Mucosa of descending colon (tissue), 3 donors: Measurements from ENCODE around the gene CIB1. TPM values are rescaled to one million over a fixed set of nuclear protein-coding genes. Genes with fewer than 3 reads are reported as not detected.

Experiments
- ATAC-seq: fragments of 200-7000 bp; cut with Tn5 transposase; one replicate; pipeline ENCODE4 v1.9.1; 2020; ENCODE audit warnings: mild to moderate bottlenecking, moderate library complexity
- DNase-seq, 3 donors: peaks; one replicate each; pipeline ENCODE4 v3.0.0-alpha.2; 2020
- H3K36me3 ChIP-seq: fragments of 200-600 bp; one replicate; pipeline ENCODE4 v1.8.0; 2021; ENCODE audit warnings: low read depth, mild to moderate bottlenecking
- H3K4me1 ChIP-seq: fragments of 200-600 bp; one replicate; pipeline ENCODE4 v1.8.0; 2021; ENCODE audit warnings: low read depth, mild to moderate bottlenecking
- H3K4me3 ChIP-seq: fragments of 200-600 bp; one replicate; pipeline ENCODE4 v1.8.0; 2021; ENCODE audit warnings: mild to moderate bottlenecking
- H3K9me3 ChIP-seq: fragments of 200-600 bp; one replicate; pipeline ENCODE4 v1.8.0; 2021; ENCODE audit warnings: mild to moderate bottlenecking
- CTCF ChIP-seq: fragments of 200-600 bp; IDR thresholded peaks from one replicate; pipeline ENCODE4 v1.8.0; 2022; ENCODE audit warnings: antibody characterized with exemption, mild to moderate bottlenecking
- intact Hi-C, 2 donors: fragments of 100-400 bp; cut with DNase I in 1 of 2; cut with micrococcal nuclease in 1 of 2; formaldehyde crosslinking; loops; one replicate each; pipeline versions ENCODE4 v1.11.0 to v1.11.1; 2022; cut with DNase I, micrococcal nuclease
- total RNA-seq, 3 donors: library from RNA; stranded (reverse); fragmentation: NEBNext Ultra II Directional in 2 of 3; extraction: Animal tissue kit (Norgen Biotek cat#: 25700) in 2 of 3; gene quantifications; one replicate each; pipeline versions ENCODE4 v1.2.1 to v1.2.4, GENCODE V29; 2021 to 2023
- donor health status: DM: no; HTN: no; CAD: no; lungs with moderate emphysema.
- donor health status: DM: no; HTN: no; CAD: no.
- donor health status: DM: no; HTN: yes; CAD: no.

Gene CIB1
- total RNA-seq, 3 donors from 2014 or later, result 126 to 273 (median 209) TPM

DNA sequence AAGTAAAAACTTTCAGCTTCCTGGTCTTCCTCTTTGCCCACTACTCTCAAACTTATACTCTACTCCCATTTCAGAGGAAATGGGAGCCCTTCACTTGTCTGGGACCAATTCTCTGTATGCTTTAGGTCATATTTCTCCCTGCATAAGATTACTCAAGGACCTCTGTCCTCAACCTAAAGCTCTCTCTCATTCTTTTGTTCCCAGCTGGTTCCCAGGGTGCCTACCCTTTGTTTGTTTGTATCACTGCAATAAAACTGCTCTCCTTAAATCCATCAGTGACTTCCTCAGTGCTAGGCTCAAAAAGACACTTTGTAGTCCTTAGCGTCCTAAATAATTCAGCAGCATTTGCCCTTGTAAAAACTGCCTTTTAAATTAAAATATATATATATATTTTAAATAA lies 34.7 kb upstream of the CIB1 start:
- Histone ChIP-seq H3K36me3 (peaks cover 4% of the 10 kb centered on the region), H3K4me3 (no peak overlapping the region)
- ATAC-seq, result peak; percentile 29

GRCh38 chr15:90266485-90266884 lies 32.7 kb upstream of the CIB1 start:
- ATAC-seq (no peak), DNase-seq (peak in 2 of 3 donors; percentile 40 to 53)
- intact Hi-C loops, result no loop called here
- Histone ChIP-seq H3K36me3 (peaks cover 3% of the 10 kb centered on the region), H3K4me3 (peak overlapping the region; percentile 80), H3K4me1 (peaks cover 35% of the 10 kb centered on the region), H3K9me3 (no peaks in the 10 kb centered on the region)
- TF ChIP-seq CTCF, result no peak

More for the DNA sequence above, 34.7 kb upstream of the CIB1 start:
- Histone ChIP-seq H3K4me1 (peaks cover 35% of the 10 kb centered on the region), H3K9me3 (no peaks in the 10 kb centered on the region)
- no peak for TF ChIP-seq CTCF
- intact Hi-C loops, result no loop called here
- no peak for DNase-seq

GRCh38 chr15:90266061-90266431 lies 32.3 kb upstream of the CIB1 start:
- DNase-seq (peak in 2 of 3 donors; percentile 52 to 63), ATAC-seq (peak; percentile 7)
- TF ChIP-seq CTCF, result no peak
- H3K4me3 ChIP-seq, result peak overlapping the region; percentile 80
- no peaks in the 10 kb centered on the region for H3K36me3 ChIP-seq
- intact Hi-C loops, result no loop called here
- H3K9me3 ChIP-seq, result no peaks in the 10 kb centered on the region
- peaks cover 35% of the 10 kb centered on the region for H3K4me1 ChIP-seq

GRCh38 chr15:90265271-90266060 lies 31.7 kb upstream of the CIB1 start, which contains the start of gene NGRN:
Gene NGRN, plus strand, starts transcription at chr15:90265672. Its CDS starts 41 bp downstream, at chr15:90265713.
- ATAC-seq (peak; percentile 89), DNase-seq (peak; percentile 94 to 96 (median 96))
- Histone ChIP-seq H3K36me3 (no peaks in the 10 kb centered on the region), H3K4me1 (peaks cover 35% of the 10 kb centered on the region), H3K9me3 (no peaks in the 10 kb centered on the region), H3K4me3 (peak within 1 kb of the TSS; percentile 80)
- intact Hi-C loops, result no loop called here
- TF ChIP-seq CTCF, result no peak

- ATAC-seq (peak; percentile 78), DNase-seq (peak in 2 of 3 donors; percentile 68 to 70)
- Histone ChIP-seq H3K4me1 (peaks cover 29% of the 10 kb centered on the region), H3K36me3 (no peaks in the 10 kb centered on the region), H3K9me3 (no peaks in the 10 kb centered on the region), H3K4me3 (no peak overlapping the region)
- TF ChIP-seq CTCF, result no peak
- intact Hi-C loops, result no loop called here
Observed at GRCh38 chr15:90264671-90265070, 30.9 kb upstream of the CIB1 start.
